SK-N-DZ (cell line): ENCODE results near the gene TLE4.
"Not testable (repeated sequence)": the region's sequence is repeated elsewhere in the genome, so short reads cannot be mapped to it uniquely, and the experiment has no call there.

Experiments used
- DNase-seq: peaks from one replicate; pipeline ENCODE4 v3.0.0-alpha.2; 2015; ENCODE audit warnings: low spot score

TLE4 gene

GRCh38 chr9:79632705-79633104 lies 60.9 kb downstream of the TLE4 start:
- no peak for DNase-seq

- DNase-seq, result no peak
These were observed 61.8 kb downstream of the TLE4 start for GRCh38 chr9:79633558-79633957.

GRCh38 chr9:79637177-79637925 lies 65.6 kb downstream of the TLE4 start:
- no peak for DNase-seq

- no peak for DNase-seq
These were observed 67.0 kb downstream of the TLE4 start for GRCh38 chr9:79638806-79639205.

- no peak for DNase-seq
These were observed 67.6 kb downstream of the TLE4 start for GRCh38 chr9:79639354-79639753.

- not testable (repeated sequence) for DNase-seq
These were observed 68.3 kb downstream of the TLE4 start for GRCh38 chr9:79640067-79640466.

- no peak for DNase-seq
These were observed 69.3 kb downstream of the TLE4 start for GRCh38 chr9:79641070-79641469.

GRCh38 chr9:79642671-79643070 lies 70.9 kb downstream of the TLE4 start:
- DNase-seq, result no peak

GRCh38 chr9:79644048-79644447 lies 72.3 kb downstream of the TLE4 start:
- DNase-seq, result no peak

GRCh38 chr9:79644601-79645000 lies 72.8 kb downstream of the TLE4 start:
- no peak for DNase-seq

- DNase-seq, result no peak
These were observed 73.3 kb downstream of the TLE4 start for GRCh38 chr9:79645110-79645509.

- DNase-seq, result no peak
These were observed 74.3 kb downstream of the TLE4 start for GRCh38 chr9:79646096-79646495.

- no peak for DNase-seq
These were observed 79.6 kb downstream of the TLE4 start for GRCh38 chr9:79651251-79651795.

GRCh38 chr9:79652598-79652997 lies 80.8 kb downstream of the TLE4 start:
- DNase-seq, result no peak

GRCh38 chr9:79654591-79655382 lies 83.0 kb downstream of the TLE4 start:
- DNase-seq, result not testable (repeated sequence)

- DNase-seq, result no peak
These were observed 83.8 kb downstream of the TLE4 start for GRCh38 chr9:79655551-79655950.

GRCh38 chr9:79656169-79656568 lies 84.4 kb downstream of the TLE4 start:
- DNase-seq, result peak; percentile 15

- no peak for DNase-seq
These were observed 86.1 kb downstream of the TLE4 start for GRCh38 chr9:79657891-79658290.

- DNase-seq, result no peak
These were observed 87.2 kb downstream of the TLE4 start for GRCh38 chr9:79658926-79659325.

- DNase-seq, result peak; percentile 62
These were observed 88.8 kb downstream of the TLE4 start for GRCh38 chr9:79660615-79661014.

- DNase-seq, result peak; percentile 51
These were observed 89.5 kb downstream of the TLE4 start for GRCh38 chr9:79661279-79661678.

GRCh38 chr9:79661886-79662536 lies 90.2 kb downstream of the TLE4 start:
- DNase-seq, result peak; percentile 68
